Measurements from ENCODE around the gene ABCB10.

DNA sequence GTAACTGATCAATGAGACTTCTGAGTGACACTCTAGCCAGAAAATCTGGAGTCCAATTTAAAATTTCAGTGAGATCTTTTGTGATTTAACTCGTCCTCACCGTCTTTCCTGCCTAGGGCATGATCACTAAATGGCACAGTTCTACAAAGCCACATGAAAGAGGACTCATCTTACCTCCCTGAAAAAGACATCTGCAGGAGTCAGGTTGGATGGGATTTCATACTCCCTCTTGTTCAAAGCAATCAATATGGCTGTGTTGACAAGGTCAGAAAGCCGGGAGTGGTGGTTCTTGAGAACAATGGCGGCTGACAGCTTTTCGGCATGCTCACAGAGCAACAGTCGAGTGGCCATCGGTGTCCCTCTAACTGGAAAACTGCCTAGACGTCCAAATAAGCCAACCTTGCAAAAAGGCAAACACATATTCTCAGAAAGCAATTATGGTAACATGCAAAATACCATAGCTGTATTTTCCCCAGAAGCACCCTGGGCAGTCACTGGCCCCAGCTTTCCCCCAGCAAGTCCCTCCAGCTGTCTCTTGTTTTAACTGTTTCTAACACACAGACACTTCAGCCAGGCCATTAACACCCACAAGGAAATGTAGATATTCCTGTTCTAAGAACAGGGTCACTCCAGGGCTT is 88.0 kb downstream of the ABCB10 start:
- no peak for TF ChIP-seq POLR2A (IDR thresholded peaks at IDR 0.05)
- TF ChIP-seq, protein P1, sequence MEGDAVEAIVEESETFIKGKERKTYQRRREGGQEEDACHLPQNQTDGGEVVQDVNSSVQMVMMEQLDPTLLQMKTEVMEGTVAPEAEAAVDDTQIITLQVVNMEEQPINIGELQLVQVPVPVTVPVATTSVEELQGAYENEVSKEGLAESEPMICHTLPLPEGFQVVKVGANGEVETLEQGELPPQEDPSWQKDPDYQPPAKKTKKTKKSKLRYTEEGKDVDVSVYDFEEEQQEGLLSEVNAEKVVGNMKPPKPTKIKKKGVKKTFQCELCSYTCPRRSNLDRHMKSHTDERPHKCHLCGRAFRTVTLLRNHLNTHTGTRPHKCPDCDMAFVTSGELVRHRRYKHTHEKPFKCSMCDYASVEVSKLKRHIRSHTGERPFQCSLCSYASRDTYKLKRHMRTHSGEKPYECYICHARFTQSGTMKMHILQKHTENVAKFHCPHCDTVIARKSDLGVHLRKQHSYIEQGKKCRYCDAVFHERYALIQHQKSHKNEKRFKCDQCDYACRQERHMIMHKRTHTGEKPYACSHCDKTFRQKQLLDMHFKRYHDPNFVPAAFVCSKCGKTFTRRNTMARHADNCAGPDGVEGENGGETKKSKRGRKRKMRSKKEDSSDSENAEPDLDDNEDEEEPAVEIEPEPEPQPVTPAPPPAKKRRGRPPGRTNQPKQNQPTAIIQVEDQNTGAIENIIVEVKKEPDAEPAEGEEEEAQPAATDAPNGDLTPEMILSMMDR (IDR thresholded peaks at IDR 0.05), result no peak

Data from Peyer's patch (tissue), 4 donors.